Rectal smooth muscle tissue (tissue), 1 donor: Measurements from ENCODE around the gene GIMAP8.

Source experiments
- H3K27ac ChIP-seq: one replicate; pipeline ENCODE4 v1.7.0; 2013; ENCODE audit warnings: low read depth, low read length, inconsistent platforms
- H3K27me3 ChIP-seq: one replicate; pipeline ENCODE4 v1.7.0; 2013; ENCODE audit warnings: low read length; ENCODE audit not compliant: control insufficient read depth, insufficient read depth
- H3K36me3 ChIP-seq: one replicate; pipeline ENCODE4 v1.7.0; 2013; ENCODE audit warnings: low read length; ENCODE audit not compliant: control insufficient read depth, insufficient read depth
- H3K4me1 ChIP-seq: one replicate; pipeline ENCODE4 v1.7.0; 2013; ENCODE audit warnings: low read length; ENCODE audit not compliant: control insufficient read depth, insufficient read depth
- H3K4me3 ChIP-seq: one replicate; pipeline ENCODE4 v1.7.0; 2013; ENCODE audit warnings: low read length
- H3K9ac ChIP-seq: one replicate; pipeline ENCODE4 v1.7.0; 2013; ENCODE audit warnings: low read length

Gene GIMAP8

GRCh38 chr7:150450491-150451001 is at the start of gene GIMAP8:
Gene GIMAP8, plus strand, starts transcription at chr7:150450630. Its CDS starts 16,069 bp downstream, at chr7:150466699.
- Histone ChIP-seq H3K36me3 (no peaks in the 10 kb centered on the region), H3K4me1 (no peaks in the 10 kb centered on the region), H3K27me3 (no peaks in the 10 kb centered on the region), H3K27ac (peak within 1 kb of the TSS; percentile 27), H3K4me3 (peak within 1 kb of the TSS; percentile 69), H3K9ac (no peak within 1 kb of the TSS)

GRCh38 chr7:150400788-150401423 is 49.5 kb upstream of the GIMAP8 start:
- Histone ChIP-seq H3K27me3 (no peaks in the 10 kb centered on the region), H3K4me3 (no peak overlapping the region), H3K4me1 (peaks cover 9% of the 10 kb centered on the region), H3K36me3 (no peaks in the 10 kb centered on the region), H3K27ac (no peak overlapping the region), H3K9ac (no peak overlapping the region)

DNA sequence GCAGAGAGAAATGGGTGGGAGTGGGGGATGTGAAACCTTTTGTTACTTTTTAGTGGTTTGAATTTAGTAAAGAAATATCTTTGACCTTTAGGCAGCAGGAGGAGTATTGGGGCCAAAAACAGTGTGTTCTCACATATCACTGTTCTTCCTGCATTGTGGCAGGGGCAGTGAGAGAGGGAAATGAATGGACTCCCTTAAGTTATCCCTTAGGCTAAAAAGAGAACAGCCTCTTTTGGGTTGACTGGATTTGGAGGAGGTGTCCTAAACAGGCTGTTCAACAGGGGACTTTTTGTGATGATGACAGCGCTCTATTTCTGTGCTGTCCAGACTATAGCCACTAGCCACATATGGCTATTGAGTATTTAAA is 49.0 kb upstream of the GIMAP8 start:
- Histone ChIP-seq H3K4me1 (peaks cover 14% of the 10 kb centered on the region), H3K27ac (no peak overlapping the region), H3K27me3 (no peaks in the 10 kb centered on the region), H3K9ac (no peak overlapping the region), H3K36me3 (no peaks in the 10 kb centered on the region), H3K4me3 (no peak overlapping the region)

- Histone ChIP-seq H3K27ac (no peak overlapping the region), H3K4me3 (no peak overlapping the region), H3K27me3 (no peaks in the 10 kb centered on the region), H3K36me3 (no peaks in the 10 kb centered on the region), H3K4me1 (peaks cover 17% of the 10 kb centered on the region), H3K9ac (no peak overlapping the region)
Measured at GRCh38 chr7:150401861-150402631, 48.4 kb upstream of the GIMAP8 start.

DNA sequence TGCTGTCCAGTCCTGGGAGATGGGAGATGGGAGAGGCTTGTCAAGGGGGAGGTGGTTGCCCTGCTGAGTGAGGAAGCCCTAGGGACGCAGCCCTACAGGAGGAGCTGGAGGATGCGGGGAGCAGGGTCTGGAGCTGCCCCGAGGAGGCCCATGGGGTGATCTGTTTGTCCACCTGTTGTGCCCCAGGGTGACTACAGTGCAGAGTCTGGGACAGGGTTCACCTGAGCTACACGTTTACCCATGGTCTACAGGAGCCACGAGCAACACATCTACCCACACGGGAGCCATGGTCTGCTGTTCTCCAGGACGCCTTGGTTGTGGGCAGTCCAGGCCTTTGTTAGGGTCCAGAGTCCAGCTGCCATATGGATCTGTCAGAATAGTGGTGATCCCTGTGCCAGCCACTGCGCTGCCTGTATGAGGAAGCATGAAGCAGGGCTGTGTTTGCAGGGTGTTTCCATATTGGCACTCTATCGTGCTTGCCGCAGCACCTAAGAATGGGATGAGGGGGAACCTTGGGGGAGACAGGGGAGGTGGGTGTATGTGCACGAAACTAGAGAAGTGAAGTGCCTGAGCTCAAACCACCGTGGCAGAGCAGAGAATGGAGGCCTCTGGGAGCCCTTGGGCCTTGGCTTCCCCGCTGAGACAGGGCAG is 47.6 kb upstream of the GIMAP8 start:
- H3K4me3 ChIP-seq = no peak overlapping the region
- peaks cover 17% of the 10 kb centered on the region for H3K4me1 ChIP-seq
- no peaks in the 10 kb centered on the region for H3K36me3 ChIP-seq
- H3K27me3 ChIP-seq = no peaks in the 10 kb centered on the region
- H3K9ac ChIP-seq = no peak overlapping the region
- no peak overlapping the region for H3K27ac ChIP-seq

DNA sequence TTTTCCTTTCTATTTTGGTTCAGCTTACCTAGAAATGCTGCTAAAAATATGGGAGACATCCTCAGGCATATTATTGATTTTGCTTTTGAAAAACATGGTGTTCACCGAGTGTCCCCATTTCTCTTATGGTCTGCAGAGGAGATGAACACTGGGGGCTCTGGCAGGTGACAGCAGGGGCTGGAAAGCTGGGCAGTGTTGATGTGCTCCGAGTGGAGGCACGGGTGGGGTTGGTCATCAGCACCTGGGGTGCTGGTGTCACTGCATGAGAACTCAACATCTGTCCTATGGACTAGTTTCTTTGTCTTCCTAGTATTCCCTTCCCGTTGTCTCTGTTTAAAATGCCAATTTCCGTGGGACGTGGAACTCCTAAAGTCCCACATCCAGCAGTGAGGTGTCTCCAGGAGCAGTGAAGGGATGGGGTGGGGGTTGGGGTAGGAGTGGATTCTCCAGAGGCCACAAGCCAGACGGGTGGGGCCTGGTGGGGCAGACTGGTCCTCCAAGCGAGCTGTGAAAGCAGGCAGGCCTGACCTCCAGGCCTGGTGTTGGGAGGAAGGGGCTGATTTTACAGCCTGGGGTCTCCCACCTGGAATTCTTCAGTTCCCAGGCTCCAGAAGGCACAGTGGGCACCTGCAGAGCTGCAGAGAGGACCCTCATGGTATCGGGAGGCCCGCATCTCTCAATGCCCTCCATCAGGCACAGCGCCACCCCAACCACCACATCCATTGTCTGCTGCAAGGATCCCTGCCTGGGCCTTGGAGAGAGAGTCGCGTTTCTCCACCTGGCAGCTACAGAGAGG is 46.9 kb upstream of the GIMAP8 start:
- peak overlapping the region; percentile 78 for H3K4me3 ChIP-seq
- peaks cover 17% of the 10 kb centered on the region for H3K4me1 ChIP-seq

DNA sequence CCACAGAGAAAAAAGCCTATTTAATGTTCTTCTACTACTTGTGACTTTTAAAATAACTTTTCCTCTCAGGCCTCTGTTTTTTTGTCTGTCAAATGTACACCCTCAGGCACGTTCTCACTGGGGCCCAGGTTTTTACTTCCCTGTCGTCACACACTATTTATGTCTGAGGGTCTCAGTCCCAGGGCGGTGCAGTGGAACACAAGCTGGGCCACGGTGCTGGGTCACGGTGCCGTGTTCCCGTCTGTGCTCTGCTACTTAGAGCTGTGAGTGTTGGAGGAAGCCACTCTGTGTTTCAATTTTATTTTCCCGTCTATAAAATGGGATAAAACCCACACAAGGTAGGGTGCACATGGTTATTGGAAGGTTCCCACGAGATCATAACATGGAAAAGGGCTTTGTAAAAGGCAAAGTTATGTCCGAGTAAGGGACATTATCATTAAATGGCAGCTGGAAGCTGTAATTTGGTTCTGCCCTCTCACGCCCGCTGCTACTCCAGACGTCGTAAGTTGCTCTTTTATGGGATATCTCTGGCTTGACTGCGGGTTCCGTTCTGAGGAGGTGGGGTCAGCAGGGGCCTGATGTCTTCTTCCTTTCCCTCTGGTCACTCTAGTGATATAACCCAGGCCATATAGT is 46.1 kb upstream of the GIMAP8 start:
- peak overlapping the region; percentile 78 for H3K4me3 ChIP-seq
- peak overlapping the region; percentile 95 for H3K27ac ChIP-seq
- H3K4me1 ChIP-seq = peaks cover 17% of the 10 kb centered on the region
- no peaks in the 10 kb centered on the region for H3K27me3 ChIP-seq
- H3K9ac ChIP-seq = peak overlapping the region; percentile 91
- H3K36me3 ChIP-seq = no peaks in the 10 kb centered on the region

More for the DNA sequence above, 46.9 kb upstream of the GIMAP8 start:
- Histone ChIP-seq H3K27ac (peak overlapping the region; percentile 95), H3K27me3 (no peaks in the 10 kb centered on the region), H3K36me3 (no peaks in the 10 kb centered on the region), H3K9ac (no peak overlapping the region)

- Histone ChIP-seq H3K27ac (peak overlapping the region; percentile 95), H3K27me3 (no peaks in the 10 kb centered on the region), H3K4me3 (peak overlapping the region; percentile 78), H3K9ac (peak overlapping the region; percentile 91), H3K4me1 (peaks cover 17% of the 10 kb centered on the region), H3K36me3 (no peaks in the 10 kb centered on the region)
Measured at GRCh38 chr7:150404805-150405583, 45.4 kb upstream of the GIMAP8 start.

DNA sequence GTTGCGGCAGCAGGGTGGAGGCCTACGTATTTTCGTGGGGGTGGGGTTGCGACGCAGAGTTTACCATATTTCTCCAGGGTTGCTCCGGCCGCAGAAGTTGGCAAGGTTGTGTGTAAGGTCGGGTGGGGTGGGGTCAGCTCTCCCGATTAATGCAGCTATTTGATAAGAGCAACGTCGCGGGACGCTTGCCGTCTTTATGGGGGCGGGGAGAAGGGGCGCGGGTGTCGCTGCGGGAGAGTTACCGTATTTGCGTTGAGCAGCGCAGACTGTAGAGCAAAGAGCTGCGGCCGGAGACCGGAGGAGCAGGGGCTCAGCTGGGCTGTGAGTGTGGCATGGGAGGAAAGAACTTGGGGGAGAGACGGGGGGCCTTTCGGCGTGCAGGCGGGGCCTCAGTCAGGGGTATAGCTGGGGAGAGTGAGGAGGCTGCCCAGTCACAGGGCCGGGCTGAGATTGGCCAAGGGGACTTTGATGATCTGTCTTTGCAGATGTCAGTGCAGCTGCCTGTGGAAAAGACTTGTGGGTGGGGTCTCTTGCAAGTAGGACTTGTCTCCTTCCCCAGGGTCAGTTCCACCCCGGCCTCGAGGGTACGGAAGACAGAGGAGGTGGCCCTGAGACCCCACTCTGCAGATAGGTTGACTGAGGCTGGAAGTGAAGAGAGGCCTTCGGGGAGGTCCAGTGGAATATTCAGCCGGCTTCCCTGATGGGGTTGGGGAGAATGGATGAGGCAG is 44.7 kb upstream of the GIMAP8 start:
- Histone ChIP-seq H3K27me3 (no peaks in the 10 kb centered on the region), H3K4me1 (peaks cover 17% of the 10 kb centered on the region), H3K36me3 (no peaks in the 10 kb centered on the region), H3K9ac (peak overlapping the region; percentile 74), H3K4me3 (peak overlapping the region; percentile 78), H3K27ac (peak overlapping the region; percentile 95)

DNA sequence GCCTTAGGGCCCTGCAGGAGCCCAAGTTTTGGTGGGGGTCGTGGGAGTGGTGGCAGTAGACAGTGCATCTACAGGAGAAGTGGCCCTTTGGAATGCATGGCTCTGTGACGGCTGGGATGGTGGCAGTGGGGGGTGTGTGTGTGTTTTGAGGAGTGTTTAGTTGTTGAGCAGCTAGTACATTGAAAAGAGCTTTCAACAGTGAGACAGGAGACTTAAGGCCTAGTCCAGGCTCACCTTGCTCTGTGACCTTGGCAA is 44.2 kb upstream of the GIMAP8 start:
- no peak overlapping the region for H3K9ac ChIP-seq
- no peaks in the 10 kb centered on the region for H3K27me3 ChIP-seq
- H3K27ac ChIP-seq = peak overlapping the region; percentile 95
- H3K4me3 ChIP-seq = peak overlapping the region; percentile 78
- H3K4me1 ChIP-seq = peaks cover 17% of the 10 kb centered on the region
- no peaks in the 10 kb centered on the region for H3K36me3 ChIP-seq
